ENCODE results near the gene FREM2.

Gene FREM2

DNA sequence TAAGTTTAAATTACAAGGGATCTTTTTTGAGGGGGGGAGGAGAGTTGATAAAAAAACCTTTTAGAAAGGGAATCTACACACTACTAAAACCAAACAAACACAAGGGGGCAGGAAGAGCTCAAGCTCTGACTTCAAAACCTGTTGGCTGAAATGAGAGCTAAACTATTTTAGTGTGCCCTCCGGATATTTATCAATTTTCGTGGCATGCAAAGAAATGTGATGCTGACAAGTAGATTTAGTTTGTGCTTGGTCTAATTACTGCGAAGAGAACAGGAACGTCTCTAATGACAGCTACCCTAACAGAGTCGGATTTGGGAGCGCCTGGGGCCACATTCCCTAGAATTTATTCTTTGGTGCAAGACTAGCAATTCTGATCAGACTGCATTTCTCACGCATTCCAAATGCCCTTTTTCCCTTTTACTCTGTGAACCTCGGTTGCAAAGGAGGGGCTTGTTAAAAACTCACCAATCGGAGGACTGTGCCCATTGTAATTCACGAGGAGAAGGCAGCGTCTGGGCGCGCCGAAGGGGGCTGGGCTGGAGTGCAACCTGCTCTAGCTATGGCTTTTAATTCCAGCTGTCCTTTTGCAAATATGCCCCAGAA is 802 bp upstream of the FREM2 start:
- H3K4me3 ChIP-seq (replicated peaks; ENCODE audit: low read depth, low read length), result no peak overlapping the region
- peak; percentile 13 for DNase-seq (ENCODE audit: low read depth)
- peak; percentile 14 for TF ChIP-seq CTCF (IDR thresholded peaks at IDR 0.05; ENCODE audit: low read length, missing control alignments)

- TF ChIP-seq CTCF (IDR thresholded peaks at IDR 0.05; ENCODE audit: low read length, missing control alignments), result no peak
- DNase-seq (ENCODE audit: low read depth), result no peak
- peak overlapping the region; percentile 32 for H3K4me3 ChIP-seq (replicated peaks; ENCODE audit: low read depth, low read length)
Observed at GRCh38 chr13:38687246-38688229, 661 bp downstream of the FREM2 start.

DNA sequence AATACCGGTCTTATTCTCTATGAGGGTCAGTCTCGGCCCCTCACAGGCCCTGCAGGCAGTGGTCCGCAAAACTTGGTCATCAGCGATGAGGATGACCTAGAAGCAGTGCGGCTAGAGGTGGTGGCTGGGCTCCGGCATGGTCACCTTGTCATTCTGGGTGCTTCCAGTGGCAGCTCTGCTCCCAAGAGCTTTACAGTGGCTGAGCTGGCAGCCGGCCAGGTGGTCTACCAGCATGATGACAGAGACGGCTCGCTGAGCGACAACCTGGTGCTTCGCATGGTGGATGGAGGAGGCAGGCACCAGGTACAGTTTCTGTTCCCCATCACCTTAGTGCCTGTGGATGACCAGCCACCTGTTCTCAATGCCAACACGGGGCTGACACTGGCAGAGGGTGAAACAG is 1.8 kb downstream of the FREM2 start:
- H3K4me3 ChIP-seq (replicated peaks; ENCODE audit: low read depth, low read length), result no peak overlapping the region
- DNase-seq (ENCODE audit: low read depth), result no peak
- no peak for TF ChIP-seq CTCF (IDR thresholded peaks at IDR 0.05; ENCODE audit: low read length, missing control alignments)

GRCh38 chr13:38690231-38690630 is 3.4 kb downstream of the FREM2 start:
- TF ChIP-seq CTCF (IDR thresholded peaks at IDR 0.05; ENCODE audit: low read length, missing control alignments), result no peak
- H3K4me3 ChIP-seq (replicated peaks; ENCODE audit: low read depth, low read length), result no peak overlapping the region
- DNase-seq (ENCODE audit: low read depth), result no peak

DNA sequence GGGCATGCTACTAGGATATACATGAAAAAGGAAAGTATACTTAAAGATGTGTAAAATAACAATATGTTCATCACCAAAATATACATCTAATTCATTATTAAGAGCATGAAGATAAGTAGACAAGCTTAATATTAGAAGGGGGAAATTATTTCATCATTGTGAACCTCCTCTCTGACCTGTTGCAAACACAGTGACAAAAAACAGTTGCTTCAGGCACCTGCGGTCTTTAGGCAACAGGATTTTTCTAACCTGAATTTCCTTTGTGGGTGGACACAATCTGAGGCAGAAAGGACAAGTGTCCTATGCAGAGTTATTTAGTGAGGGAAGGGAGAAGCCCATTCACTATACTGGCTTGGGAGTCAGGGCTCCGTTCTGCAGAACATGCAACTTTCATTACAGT is 6.3 kb downstream of the FREM2 start:
- DNase-seq (ENCODE audit: low read depth), result no peak
- TF ChIP-seq CTCF (IDR thresholded peaks at IDR 0.05; ENCODE audit: low read length, missing control alignments), result no peak
- no peak overlapping the region for H3K4me3 ChIP-seq (replicated peaks; ENCODE audit: low read depth, low read length)

DNA sequence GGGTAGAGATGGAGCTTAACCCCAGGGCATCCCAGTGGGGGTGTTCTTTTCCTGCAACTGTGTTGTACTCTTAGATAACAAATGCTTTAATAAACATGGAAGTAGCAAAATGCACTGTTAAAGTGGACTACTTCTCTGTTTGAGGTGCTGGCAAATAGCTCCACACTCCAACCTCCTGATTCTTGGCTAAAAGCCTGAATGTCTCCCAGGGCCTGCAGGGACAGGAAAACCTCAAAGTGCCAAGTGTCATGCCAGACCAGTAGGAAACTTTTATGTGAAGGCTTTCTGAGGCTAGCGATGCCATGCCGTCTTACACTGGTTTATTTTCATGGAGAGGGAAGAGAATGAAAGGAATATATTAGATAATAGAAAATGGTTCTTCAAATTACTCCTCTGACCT is 6.8 kb downstream of the FREM2 start:
- TF ChIP-seq CTCF (IDR thresholded peaks at IDR 0.05; ENCODE audit: low read length, missing control alignments), result no peak
- DNase-seq (ENCODE audit: low read depth), result no peak
- no peak overlapping the region for H3K4me3 ChIP-seq (replicated peaks; ENCODE audit: low read depth, low read length)

Data from fibroblast of pulmonary artery (primary cell).